ENCODE measurements around the gene APBA2. TPM values are rescaled to one million over a fixed set of nuclear protein-coding genes. Genes with fewer than 3 reads are reported as not detected.

APBA2 gene
- total RNA-seq, 2 donors from 2014 or later: 0.77 to 1.0 TPM

DNA sequence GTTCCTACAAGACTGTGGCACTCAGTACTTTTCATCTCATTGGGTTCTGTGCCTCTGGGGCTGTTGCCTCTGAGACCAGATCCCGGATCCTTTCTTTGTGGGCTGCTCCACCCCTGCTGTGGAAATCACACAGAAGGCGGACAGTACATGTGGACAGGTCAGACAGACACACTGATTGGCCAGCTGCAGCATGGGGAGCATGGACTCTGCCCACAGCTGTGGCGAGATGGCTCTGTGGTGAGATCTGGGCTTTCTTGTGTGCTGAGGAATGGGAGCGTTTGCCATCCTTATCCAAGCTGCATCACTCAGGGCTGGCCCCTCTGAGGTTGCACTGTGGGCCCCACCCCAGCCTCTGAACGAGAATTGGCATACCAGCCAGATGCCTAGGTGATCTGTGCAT is 147.0 kb downstream of the APBA2 start:
- H3K4me3 ChIP-seq: no peak overlapping the region
- no peak for DNase-seq
- TF ChIP-seq, protein P1, sequence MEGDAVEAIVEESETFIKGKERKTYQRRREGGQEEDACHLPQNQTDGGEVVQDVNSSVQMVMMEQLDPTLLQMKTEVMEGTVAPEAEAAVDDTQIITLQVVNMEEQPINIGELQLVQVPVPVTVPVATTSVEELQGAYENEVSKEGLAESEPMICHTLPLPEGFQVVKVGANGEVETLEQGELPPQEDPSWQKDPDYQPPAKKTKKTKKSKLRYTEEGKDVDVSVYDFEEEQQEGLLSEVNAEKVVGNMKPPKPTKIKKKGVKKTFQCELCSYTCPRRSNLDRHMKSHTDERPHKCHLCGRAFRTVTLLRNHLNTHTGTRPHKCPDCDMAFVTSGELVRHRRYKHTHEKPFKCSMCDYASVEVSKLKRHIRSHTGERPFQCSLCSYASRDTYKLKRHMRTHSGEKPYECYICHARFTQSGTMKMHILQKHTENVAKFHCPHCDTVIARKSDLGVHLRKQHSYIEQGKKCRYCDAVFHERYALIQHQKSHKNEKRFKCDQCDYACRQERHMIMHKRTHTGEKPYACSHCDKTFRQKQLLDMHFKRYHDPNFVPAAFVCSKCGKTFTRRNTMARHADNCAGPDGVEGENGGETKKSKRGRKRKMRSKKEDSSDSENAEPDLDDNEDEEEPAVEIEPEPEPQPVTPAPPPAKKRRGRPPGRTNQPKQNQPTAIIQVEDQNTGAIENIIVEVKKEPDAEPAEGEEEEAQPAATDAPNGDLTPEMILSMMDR (IDR thresholded peaks at IDR 0.05): no peak
- intact Hi-C loops (cut with DNase I): no loop called here
- no peaks in the 10 kb centered on the region for H3K9me3 ChIP-seq
- no peaks in the 10 kb centered on the region for H3K36me3 ChIP-seq
- H3K4me1 ChIP-seq: no peaks in the 10 kb centered on the region
- H3K27me3 ChIP-seq: no peaks in the 10 kb centered on the region
- H3K9ac ChIP-seq (ENCODE audit: low read depth in 2 of 2, low read length in 2 of 2): no peak overlapping the region
- no peak overlapping the region for H3K27ac ChIP-seq

DNA sequence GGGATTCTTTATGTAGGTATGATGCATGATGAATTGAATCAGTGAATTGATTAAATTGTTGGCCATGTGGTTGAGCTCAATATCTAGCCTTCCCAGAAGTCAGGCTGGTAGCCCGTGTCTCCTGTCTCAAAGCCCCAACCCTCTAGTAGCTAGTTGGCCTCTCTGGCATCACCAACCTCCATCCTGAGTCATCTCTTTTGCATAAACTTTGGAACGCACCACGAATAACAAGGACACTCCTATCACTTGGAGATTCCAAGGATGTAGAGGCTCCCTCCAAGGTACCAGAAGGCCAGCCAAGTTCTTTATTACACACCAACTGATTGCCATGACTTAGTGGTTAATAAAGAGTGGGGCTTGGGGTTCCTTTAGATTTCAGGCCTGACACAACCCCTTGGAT is 148.4 kb downstream of the APBA2 start:
- Histone ChIP-seq H3K9ac (ENCODE audit: low read depth in 2 of 2, low read length in 2 of 2) (no peak overlapping the region), H3K27ac (no peak overlapping the region), H3K36me3 (no peaks in the 10 kb centered on the region), H3K9me3 (no peaks in the 10 kb centered on the region), H3K4me3 (no peak overlapping the region), H3K4me1 (no peaks in the 10 kb centered on the region), H3K27me3 (no peaks in the 10 kb centered on the region)
- TF ChIP-seq, protein P1 (IDR thresholded peaks at IDR 0.05): no peak
- no peak for DNase-seq
- intact Hi-C loops (cut with DNase I): no loop called here

DNA sequence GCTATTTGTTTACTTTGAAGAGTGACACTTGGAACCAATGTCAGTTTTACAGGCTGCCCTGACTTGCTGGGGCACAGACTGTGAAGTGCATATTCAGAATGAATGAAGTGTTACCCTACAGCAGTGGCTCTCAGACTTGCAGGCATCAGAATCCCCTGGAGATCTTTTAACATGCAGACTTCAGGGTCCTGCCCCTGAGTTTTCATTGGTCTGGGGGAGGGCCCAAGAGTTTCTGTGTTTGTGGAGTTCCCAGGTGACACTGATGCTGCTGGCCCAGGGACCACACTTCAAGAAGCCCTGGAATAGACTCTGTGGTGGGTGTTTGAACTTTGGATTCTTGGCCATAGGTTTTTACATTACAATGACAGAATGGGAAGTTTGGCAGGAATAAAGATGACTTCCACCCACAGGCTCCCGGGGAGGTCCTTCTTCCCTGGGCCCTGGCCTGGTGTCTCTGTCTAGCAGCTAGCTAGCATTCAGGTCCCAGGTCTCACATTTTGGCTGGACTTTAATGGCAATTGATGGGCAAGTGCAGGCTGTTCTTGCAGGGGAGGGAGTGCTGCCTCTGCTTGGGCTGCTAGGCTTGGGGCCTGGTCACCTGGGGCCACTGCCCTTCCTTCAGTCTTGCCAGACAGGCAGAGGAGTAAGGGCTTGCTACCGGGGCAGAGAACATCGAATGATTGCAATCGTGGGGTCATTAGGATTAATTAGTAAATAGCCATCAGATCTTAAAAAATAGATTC is 149.0 kb downstream of the APBA2 start:
- Histone ChIP-seq H3K36me3 (no peaks in the 10 kb centered on the region), H3K27me3 (no peaks in the 10 kb centered on the region), H3K4me1 (no peaks in the 10 kb centered on the region), H3K27ac (no peak overlapping the region), H3K9ac (ENCODE audit: low read depth in 2 of 2, low read length in 2 of 2) (no peak overlapping the region), H3K9me3 (no peaks in the 10 kb centered on the region), H3K4me3 (no peak overlapping the region)
- TF ChIP-seq, protein P1 (IDR thresholded peaks at IDR 0.05): no peak
- intact Hi-C loops (cut with DNase I): no loop called here
- no peak for DNase-seq

DNA sequence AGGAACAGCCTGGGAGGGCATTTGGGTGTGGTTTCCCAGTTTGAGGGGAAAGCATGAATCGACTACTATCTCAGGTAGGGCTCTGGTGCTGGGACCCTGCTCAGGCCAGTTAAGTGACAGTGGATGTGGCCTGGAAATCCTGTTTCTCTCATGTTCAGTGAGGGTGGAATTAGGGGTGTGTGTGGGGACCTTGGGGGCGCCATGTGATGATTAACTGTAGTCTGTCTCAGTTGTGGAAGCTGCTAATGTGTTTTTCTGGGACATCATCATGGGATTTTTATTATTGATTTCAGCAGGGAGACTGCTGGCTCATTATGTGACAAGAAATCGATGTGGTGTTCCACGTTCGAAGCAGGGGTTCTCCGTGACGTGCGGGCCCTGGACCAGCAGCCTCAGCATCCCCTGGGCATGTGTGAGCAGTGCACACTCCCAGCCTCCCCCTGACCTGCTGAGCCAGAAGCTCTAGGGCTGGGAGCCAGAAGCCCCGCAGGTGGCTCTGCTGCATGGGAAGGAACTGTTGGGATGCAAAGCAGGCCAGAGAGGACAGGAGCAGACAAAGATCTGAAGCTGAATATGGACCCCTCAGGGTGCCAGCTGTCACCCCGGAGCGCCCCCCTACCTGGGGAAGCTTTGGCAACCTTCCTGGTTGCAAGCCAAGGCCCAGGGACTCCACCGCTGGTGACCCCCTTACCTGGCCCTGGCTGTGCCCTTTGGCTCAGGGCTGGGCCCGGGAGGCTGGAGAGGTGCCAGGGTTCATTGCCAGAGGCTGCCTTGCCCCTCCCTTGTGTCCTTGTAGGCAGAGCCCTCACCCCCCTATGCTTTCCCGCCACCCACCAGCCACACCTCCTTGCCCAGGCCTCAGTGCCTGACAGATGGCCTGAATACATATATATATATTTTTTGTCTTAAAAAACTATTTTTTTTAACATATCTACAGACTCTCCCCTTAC is 149.8 kb downstream of the APBA2 start:
- intact Hi-C loops (cut with DNase I): no loop called here
- Histone ChIP-seq H3K36me3 (no peaks in the 10 kb centered on the region), H3K4me3 (no peak overlapping the region), H3K4me1 (no peaks in the 10 kb centered on the region), H3K27ac (no peak overlapping the region), H3K9ac (ENCODE audit: low read depth in 2 of 2, low read length in 2 of 2) (no peak overlapping the region), H3K27me3 (no peaks in the 10 kb centered on the region), H3K9me3 (no peaks in the 10 kb centered on the region)
- TF ChIP-seq, protein P1 (IDR thresholded peaks at IDR 0.05): no peak
- no peak for DNase-seq

DNA sequence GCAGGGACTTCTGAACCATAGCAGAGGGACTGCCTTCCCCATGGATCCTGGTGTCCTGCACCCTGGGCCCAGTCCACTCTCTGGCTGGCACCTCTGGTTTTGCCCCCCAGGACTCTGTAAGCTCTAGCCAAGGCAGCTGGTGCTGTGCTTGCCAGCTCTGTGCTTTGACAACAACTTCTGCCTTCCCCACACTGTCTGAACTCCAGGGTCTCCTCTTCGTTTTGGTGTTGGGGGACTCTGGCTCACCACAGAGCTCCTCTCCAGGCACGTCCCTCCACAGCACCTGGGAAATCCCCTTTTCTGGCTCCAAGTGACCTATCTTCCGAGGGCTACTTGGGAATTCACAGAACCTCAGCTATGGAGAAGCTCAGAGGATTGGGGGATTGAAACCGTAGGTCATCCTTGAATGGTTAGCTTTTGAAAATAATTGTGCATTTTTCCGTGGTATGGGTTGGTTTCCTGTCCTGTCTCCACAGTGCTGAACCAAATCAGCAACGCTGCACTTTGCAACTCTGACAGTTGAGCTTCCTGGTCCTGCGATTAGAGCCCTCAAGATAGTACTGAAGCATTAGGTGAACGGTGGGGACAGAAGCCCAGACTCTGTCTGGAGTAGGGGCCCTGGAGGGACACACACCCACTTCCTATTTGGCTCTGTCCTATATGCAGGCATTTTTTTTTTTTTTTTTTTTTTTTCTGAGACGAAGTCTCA is 152.4 kb downstream of the APBA2 start:
- Histone ChIP-seq H3K4me1 (no peaks in the 10 kb centered on the region), H3K36me3 (no peaks in the 10 kb centered on the region), H3K27ac (no peak overlapping the region), H3K27me3 (no peaks in the 10 kb centered on the region), H3K4me3 (no peak overlapping the region), H3K9me3 (no peaks in the 10 kb centered on the region), H3K9ac (ENCODE audit: low read depth in 2 of 2, low read length in 2 of 2) (no peak overlapping the region)
- TF ChIP-seq, protein P1 (IDR thresholded peaks at IDR 0.05): no peak
- intact Hi-C loops (cut with DNase I): no loop called here
- no peak for DNase-seq

Measured in colonic mucosa (tissue), 4 donors.